ENCODE results near the gene NRXN3.

The NRXN3 gene

GRCh38 chr14:78358591-78358990 is 188.4 kb downstream of the NRXN3 start (continued):
- TF ChIP-seq ZNF280D (tag by site-specific recombination; IDR thresholded peaks at IDR 0.05): no peak
- TF ChIP-seq BCL6B (tag by site-specific recombination; IDR thresholded peaks at IDR 0.05): no peak
- no peak for TF ChIP-seq ZNF473 (tag by site-specific recombination; IDR thresholded peaks at IDR 0.05)

- H3K4me3 ChIP-seq (ENCODE audit: low read depth, low read length): no peak overlapping the region
- POLR2A ChIA-PET: no interaction called here
Measured at GRCh38 chr14:78359581-78359980, 189.4 kb downstream of the NRXN3 start.

GRCh38 chr14:78363008-78363407 is 192.8 kb downstream of the NRXN3 start:
- H3K4me1 ChIP-seq (ENCODE audit: control insufficient read depth, insufficient read depth, low read length): no peaks in the 10 kb centered on the region
- H3K9me3 ChIP-seq (ENCODE audit: control insufficient read depth, insufficient read depth, low read depth, low read length): no peaks in the 10 kb centered on the region
- ChIA-PET CTCF (no interaction called here), POLR2A (no interaction called here)
- no peak overlapping the region for H3K27ac ChIP-seq (ENCODE audit: extremely low read depth, low read depth, low read length)
- no peaks in the 10 kb centered on the region for H3K36me3 ChIP-seq (ENCODE audit: control insufficient read depth in 2 of 2, insufficient read depth in 1 of 2, low read length in 2 of 2)
- H3K4me3 ChIP-seq (ENCODE audit: low read depth, low read length): no peak overlapping the region
- TF ChIP-seq YY1 (tag by site-specific recombination; IDR thresholded peaks at IDR 0.05) (no peak), GLI2 (tag by site-specific recombination; IDR thresholded peaks at IDR 0.05; ENCODE audit: borderline replicate concordance, low read depth) (no peak), ZNF529 (tag by site-specific recombination; IDR thresholded peaks at IDR 0.05; ENCODE audit: insufficient replicate concordance) (no peak), ZNF214 (tag by site-specific recombination; IDR thresholded peaks at IDR 0.05; ENCODE audit: borderline replicate concordance) (no peak), ZNF837 (tag by site-specific recombination; IDR thresholded peaks at IDR 0.05) (no peak), ZNF280D (tag by site-specific recombination; IDR thresholded peaks at IDR 0.05) (no peak), ZNF416 (tag by site-specific recombination; IDR thresholded peaks at IDR 0.05) (no peak), ZNF354C (tag by site-specific recombination; IDR thresholded peaks at IDR 0.05; ENCODE audit: borderline replicate concordance, low read depth) (no peak), PRDM6 (tag by site-specific recombination; IDR thresholded peaks at IDR 0.05) (no peak), ZNF624 (tag by site-specific recombination; IDR thresholded peaks at IDR 0.05) (no peak), ZNF610 (tag by site-specific recombination; IDR thresholded peaks at IDR 0.05; ENCODE audit: borderline replicate concordance) (no peak), KLF17 (tag by site-specific recombination; IDR thresholded peaks at IDR 0.05) (no peak), SP2 (tag by site-specific recombination; IDR thresholded peaks at IDR 0.05) (no peak), ZSCAN16 (tag by site-specific recombination; IDR thresholded peaks at IDR 0.05) (no peak)

More at GRCh38 chr14:78359581-78359980, 189.4 kb downstream of the NRXN3 start:
- Histone ChIP-seq H3K9me3 (ENCODE audit: control insufficient read depth, insufficient read depth, low read depth, low read length) (no peaks in the 10 kb centered on the region), H3K27ac (ENCODE audit: extremely low read depth, low read depth, low read length) (no peak overlapping the region), H3K36me3 (ENCODE audit: control insufficient read depth in 2 of 2, insufficient read depth in 1 of 2, low read length in 2 of 2) (no peaks in the 10 kb centered on the region), H3K4me1 (ENCODE audit: control insufficient read depth, insufficient read depth, low read length) (no peaks in the 10 kb centered on the region)
- CTCF ChIA-PET: no interaction called here
- TF ChIP-seq ZNF473 (tag by site-specific recombination; IDR thresholded peaks at IDR 0.05) (no peak), REPIN1 (tag by site-specific recombination; IDR thresholded peaks at IDR 0.05; ENCODE audit: low read depth) (no peak), ZNF670 (tag by site-specific recombination; IDR thresholded peaks at IDR 0.05; ENCODE audit: low read depth) (no peak), ZNF843 (tag by site-specific recombination; IDR thresholded peaks at IDR 0.05) (no peak), ZBTB44 (tag by site-specific recombination; IDR thresholded peaks at IDR 0.05) (no peak), ZEB2 (tag by site-specific recombination; IDR thresholded peaks at IDR 0.05) (no peak), OVOL3 (tag by site-specific recombination; IDR thresholded peaks at IDR 0.05) (no peak), ZNF335 (tag by site-specific recombination; conservative IDR thresholded peaks at IDR 0.05) (no peak), KLF16 (tag by site-specific recombination; IDR thresholded peaks at IDR 0.05) (no peak)
